GM23248 (cell line): Measurements from ENCODE around the gene NUP50. TPM values are rescaled to one million over a fixed set of nuclear protein-coding genes. Genes with fewer than 3 reads are reported as not detected.

Experiments used
- DNase-seq: peaks from one replicate; pipeline ENCODE4 v3.0.0-alpha.2; 2015
- H2AFZ ChIP-seq: fragments of 200-600 bp; sonication (generic); 2 replicates; pipeline ENCODE4 v1.6.1; 2016; ENCODE audit warnings: antibody characterized with exemption
- H3F3A ChIP-seq: fragments of 200-600 bp; sonication (generic); 2 replicates; pipeline ENCODE4 v1.6.1; 2016; ENCODE audit warnings: mild to moderate bottlenecking, antibody characterized with exemption, mixed run types; ENCODE audit not compliant: insufficient read depth
- H3K27ac ChIP-seq: fragments of 200-600 bp; sonication (generic); 2 replicates; pipeline ENCODE4 v1.5.1; 2016; ENCODE audit warnings: mild to moderate bottlenecking
- H3K27me3 ChIP-seq: fragments of 200-600 bp; sonication (generic); replicated peaks from 2 replicates; pipeline ENCODE4 v1.6.1; 2016; ENCODE audit warnings: mild to moderate bottlenecking; ENCODE audit not compliant: insufficient read depth
- H3K36me3 ChIP-seq: fragments of 200-600 bp; sonication (generic); 2 replicates; pipeline ENCODE4 v1.6.1; 2016; ENCODE audit warnings: low read depth, mild to moderate bottlenecking
- H3K4me1 ChIP-seq: fragments of 200-600 bp; sonication (generic); 2 replicates; pipeline ENCODE4 v1.6.1; 2016; ENCODE audit warnings: mild to moderate bottlenecking; ENCODE audit not compliant: insufficient read depth
- H3K4me2 ChIP-seq: fragments of 200-600 bp; sonication (generic); one replicate; pipeline ENCODE4 v1.6.1; 2016; ENCODE audit warnings: mild to moderate bottlenecking; ENCODE audit not compliant: unreplicated experiment
- H3K4me3 ChIP-seq: fragments of 200-600 bp; sonication (generic); 2 replicates; pipeline ENCODE4 v1.5.1; 2016; ENCODE audit warnings: mild to moderate bottlenecking
- H3K79me2 ChIP-seq: fragments of 200-600 bp; sonication (generic); 2 replicates; pipeline ENCODE4 v1.6.1; 2016; ENCODE audit warnings: mild to moderate bottlenecking; ENCODE audit not compliant: insufficient read depth
- H3K9ac ChIP-seq: fragments of 200-600 bp; sonication (generic); 2 replicates; pipeline ENCODE4 v1.6.1; 2016; ENCODE audit warnings: mild to moderate bottlenecking
- H3K9me2 ChIP-seq: fragments of 200-600 bp; sonication (generic); 2 replicates; pipeline ENCODE4 v1.6.1; 2016; ENCODE audit warnings: mixed run types, mild to moderate bottlenecking, moderate library complexity; ENCODE audit not compliant: insufficient read depth
- H3K9me3 ChIP-seq: fragments of 200-600 bp; sonication (generic); one replicate; pipeline ENCODE4 v1.6.1; 2017; ENCODE audit warnings: low read depth
- H4K20me1 ChIP-seq: fragments of 200-600 bp; sonication (generic); 2 replicates; pipeline ENCODE4 v1.6.0; 2016; ENCODE audit not compliant: insufficient read depth
- EZH2 ChIP-seq: fragments of 200-600 bp; sonication (generic); IDR thresholded peaks from 2 replicates; pipeline ENCODE4 v1.6.1; 2018; ENCODE audit warnings: antibody characterized with exemption, mild to moderate bottlenecking; ENCODE audit not compliant: insufficient read depth, poor library complexity, severe bottlenecking
- EZH2phosphoT487 ChIP-seq: fragments of 200-600 bp; sonication (generic); IDR thresholded peaks from 2 replicates; pipeline ENCODE4 v1.6.1; 2018; ENCODE audit warnings: antibody characterized with exemption, moderate library complexity, mild to moderate bottlenecking, low read depth; ENCODE audit not compliant: insufficient read depth
- WGBS, 2 experiments: methylation state at CpG; one replicate each; pipeline ENCODE4 v1.1.6; 2015 to 2017; ENCODE audit warnings: low lambda C conversion rate in 2 of 2, low coverage in 1 of 2; ENCODE audit errors: missing lambda C conversion rate in 2 of 2; 5-methylcytosine and 5-hydroxymethylcytosine counted together
- in situ Hi-C: fragments of 300-500 bp; cut with MboI; formaldehyde crosslinking; loops from 2 replicates; pipeline ENCODE4 v1.15.0; 2020
- polyA plus RNA-seq: library from polyadenylated mRNA; unstranded; fragments of >200 nt; fragmentation: Nextera tagmentation; extraction: Ambion mirVana; gene quantifications from 2 replicates; pipeline ENCODE4 v1.2.1, GENCODE V29; 2016
- total RNA-seq: library from RNA; depleted of rRNA; stranded (reverse); fragments of >200 nt; shearing (Covaris generic); gene quantifications from 2 replicates; pipeline ENCODE4 v1.2.3, GENCODE V29; 2014

NUP50 gene
- total and polyA plus RNA-seq, 2 experiments from 2014 or later: 22.3 to 30.8 TPM

- in situ Hi-C loops: no loop called here
- Histone ChIP-seq H2AFZ (no peak overlapping the region), H3K9ac (no peak overlapping the region), H3F3A (no peaks in the 10 kb centered on the region), H3K9me2 (no peaks in the 10 kb centered on the region), H4K20me1 (no peaks in the 10 kb centered on the region), H3K27me3 (no peaks in the 10 kb centered on the region), H3K36me3 (no peaks in the 10 kb centered on the region; the same call in 1 of the 2 replicates), H3K79me2 (no peaks in the 10 kb centered on the region), H3K4me3 (no peak overlapping the region), H3K4me1 (no peaks in the 10 kb centered on the region), H3K9me3 (no peaks in the 10 kb centered on the region), H3K4me2 (no peak overlapping the region), H3K27ac (no peak overlapping the region)
- WGBS, 2 experiments: 86 to 87% methylated on average over 9 of the region's 9 CpGs
- no peak for DNase-seq
- TF ChIP-seq EZH2phosphoT487: no peak
Observed at GRCh38 chr22:45200230-45200629, 36.5 kb downstream of the NUP50 start.

GRCh38 chr22:45200860-45201511, 37.3 kb downstream of the NUP50 start:
- Histone ChIP-seq H3K4me2 (no peak overlapping the region), H3K4me1 (no peaks in the 10 kb centered on the region), H3K9me3 (no peaks in the 10 kb centered on the region), H3K4me3 (no peak overlapping the region), H3F3A (no peaks in the 10 kb centered on the region), H3K79me2 (no peaks in the 10 kb centered on the region), H3K27me3 (no peaks in the 10 kb centered on the region), H3K9me2 (no peaks in the 10 kb centered on the region), H4K20me1 (no peaks in the 10 kb centered on the region), H2AFZ (no peak overlapping the region), H3K27ac (no peak overlapping the region), H3K9ac (no peak overlapping the region), H3K36me3 (no peaks in the 10 kb centered on the region; the same call in 1 of the 2 replicates)
- WGBS, 2 experiments: 85 to 89% methylated on average over 18 of the region's 18 CpGs
- in situ Hi-C loops: no loop called here
- TF ChIP-seq EZH2phosphoT487 (no peak), EZH2 (no peak)
- no peak for DNase-seq

DNA sequence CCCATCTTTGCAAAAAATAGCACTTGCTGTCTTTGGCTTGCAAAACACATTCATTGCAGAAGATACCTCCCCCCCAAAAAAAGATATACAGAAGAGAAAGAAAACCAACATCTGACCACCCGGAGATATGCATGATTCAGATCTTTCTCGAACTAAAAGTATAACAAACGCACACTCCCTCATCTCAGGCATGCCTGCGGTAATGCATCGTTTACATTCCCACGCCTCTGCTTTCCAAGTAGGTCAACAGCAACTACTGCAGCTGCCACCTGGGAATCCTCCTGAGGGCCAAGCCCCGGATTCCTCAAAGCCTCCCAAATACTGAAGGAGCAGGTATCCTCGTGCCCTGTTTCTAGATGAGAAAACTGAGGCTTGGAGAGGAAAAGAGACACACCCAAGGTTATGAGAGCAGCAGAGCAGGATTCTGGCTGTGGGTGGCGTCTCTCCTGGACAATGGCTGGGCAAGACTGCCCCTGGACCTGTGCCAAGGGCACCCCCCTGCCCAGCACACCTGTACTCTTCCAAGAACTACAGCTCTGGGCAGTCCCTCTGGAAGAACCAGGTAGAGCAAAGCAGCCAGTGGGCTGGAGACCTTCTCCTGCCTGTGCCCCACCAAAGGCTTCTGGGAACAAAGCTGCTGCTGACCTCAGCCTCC, 38.1 kb downstream of the NUP50 start:
- WGBS, 2 experiments: 85 to 90% methylated on average over 9 of the region's 9 CpGs
- H3K9ac ChIP-seq: no peak overlapping the region
- no peaks in the 10 kb centered on the region for H3F3A ChIP-seq
- no peak overlapping the region for H3K4me2 ChIP-seq
- H3K27ac ChIP-seq: no peak overlapping the region
- no peaks in the 10 kb centered on the region; the same call in 1 of the 2 replicates for H3K36me3 ChIP-seq
- no peaks in the 10 kb centered on the region for H3K27me3 ChIP-seq
- no peaks in the 10 kb centered on the region for H3K9me3 ChIP-seq
- no peak for TF ChIP-seq EZH2
- no peak for TF ChIP-seq EZH2phosphoT487
- no peaks in the 10 kb centered on the region for H4K20me1 ChIP-seq
- no peaks in the 10 kb centered on the region for H3K4me1 ChIP-seq
- in situ Hi-C loops: no loop called here
- no peak overlapping the region for H3K4me3 ChIP-seq
- DNase-seq: no peak
- H3K9me2 ChIP-seq: no peaks in the 10 kb centered on the region
- no peaks in the 10 kb centered on the region for H3K79me2 ChIP-seq
- H2AFZ ChIP-seq: no peak overlapping the region

DNA sequence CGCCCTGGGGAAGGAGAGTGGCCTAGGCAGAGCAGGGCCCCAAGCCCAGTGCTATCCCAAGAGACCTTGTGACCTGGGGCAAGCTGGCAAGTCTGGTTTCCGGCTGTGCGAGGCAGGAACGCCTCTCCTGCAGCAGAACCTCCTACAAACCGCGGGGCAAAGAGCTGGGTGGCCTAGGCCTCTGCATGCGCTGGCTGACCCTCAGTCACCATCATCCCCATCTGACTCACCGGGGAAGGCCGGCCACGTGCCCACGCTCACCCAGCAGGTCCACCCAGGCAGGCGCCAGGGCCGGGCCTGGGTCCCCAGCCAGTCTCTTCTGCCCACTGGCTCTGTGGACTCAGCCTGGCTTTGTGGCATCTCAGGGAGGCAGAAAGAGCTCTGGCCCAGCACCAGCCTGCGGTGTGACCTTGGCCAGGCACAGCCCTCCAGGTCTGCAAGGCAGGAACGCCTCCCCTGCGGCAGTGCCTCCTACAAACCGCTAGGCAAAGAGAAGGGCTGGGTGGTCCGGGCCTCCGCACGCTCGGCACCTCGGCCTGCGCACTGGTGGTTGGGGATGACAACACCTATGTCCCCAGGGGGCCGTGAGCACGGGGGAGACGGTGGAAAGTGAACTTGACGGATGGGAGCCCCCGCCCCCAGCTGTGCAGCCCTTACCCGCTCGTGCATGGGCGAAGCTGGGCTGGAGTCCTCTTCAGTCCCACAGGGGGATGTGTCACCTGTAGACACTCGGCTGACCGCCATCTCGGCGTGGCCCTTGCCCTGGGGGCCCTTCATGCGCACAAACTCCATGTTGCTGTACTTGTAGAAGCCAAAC, 38.8 kb downstream of the NUP50 start:
- WGBS, 2 experiments: 83 to 87% methylated on average over 35 of the region's 36 CpGs
- in situ Hi-C loops: no loop called here
- TF ChIP-seq EZH2phosphoT487 (no peak), EZH2 (no peak)
- Histone ChIP-seq H3K9ac (no peak overlapping the region), H3K79me2 (no peaks in the 10 kb centered on the region), H3F3A (no peaks in the 10 kb centered on the region), H3K27ac (no peak overlapping the region), H3K4me3 (no peak overlapping the region), H4K20me1 (no peaks in the 10 kb centered on the region), H3K9me3 (no peaks in the 10 kb centered on the region), H3K27me3 (no peaks in the 10 kb centered on the region), H3K9me2 (no peaks in the 10 kb centered on the region), H3K36me3 (no peaks in the 10 kb centered on the region), H3K4me2 (no peak overlapping the region), H2AFZ (no peak overlapping the region), H3K4me1 (no peaks in the 10 kb centered on the region)
- no peak for DNase-seq
